Adrenal gland (tissue), 5 donors: ENCODE measurements around the gene STRA6.

Source experiments
- CTCF ChIP-seq, 6 experiments: fragments of 450-650 bp in 4 of 6; fragments of 200-600 bp in 2 of 6; sonication (generic) in 1 of 6; IDR thresholded peaks; 1 replicate in 5 of 6; 2 replicates in 1 of 6; pipeline versions ENCODE4 v1.5.1 to v1.8.0; 2016 to 2021; ENCODE audit warnings: antibody characterized with exemption in 6 of 6, mild to moderate bottlenecking in 2 of 6, moderate library complexity in 1 of 6
- POLR2A ChIP-seq, 2 donors: fragments of 450-650 bp; IDR thresholded peaks; one replicate each; pipeline ENCODE4 v1.6.1; 2017; ENCODE audit warnings: antibody characterized with exemption in 2 of 2, mild to moderate bottlenecking in 2 of 2, moderate library complexity in 1 of 2
- donor health status: DM: no; HTN: no; CAD: no.

GRCh38 chr15:74250266-74250665, 47.7 kb upstream of the STRA6 start:
- TF ChIP-seq POLR2A (IDR thresholded peaks at IDR 0.05): no peak
- no peak for TF ChIP-seq CTCF (IDR thresholded peaks at IDR 0.05)
